Measurements from ENCODE around the gene PSMB7. TPM values are rescaled to one million over a fixed set of nuclear protein-coding genes. Genes with fewer than 3 reads are reported as not detected.

Gene PSMB7
- total RNA-seq, 1 experiment from 2014 or later = 264 TPM

DNA sequence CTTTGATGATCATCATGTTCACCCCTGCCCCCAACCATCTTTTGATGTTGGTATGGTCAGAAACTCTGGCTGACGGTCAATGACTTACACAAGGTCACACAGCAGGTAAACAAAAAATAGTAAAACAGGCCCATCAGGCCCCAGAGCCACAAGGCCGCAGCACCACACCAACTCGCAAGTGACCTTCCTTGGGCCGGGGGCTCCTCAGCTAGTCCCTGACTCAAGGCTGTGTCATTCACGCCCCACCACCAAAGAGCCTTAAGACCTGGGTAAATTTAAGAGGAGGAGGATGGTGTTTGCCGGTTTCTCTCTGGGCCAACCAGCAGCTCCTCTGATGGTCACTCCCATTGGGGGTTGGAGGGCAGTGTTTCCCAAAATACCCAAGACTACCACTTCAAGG lies 55.8 kb downstream of the PSMB7 start:
- H3K27ac Mint-ChIP-seq (ENCODE audit: low read depth, unreplicated experiment) = no peak overlapping the region
- no peaks in the 10 kb centered on the region for H3K27me3 Mint-ChIP-seq (ENCODE audit: insufficient read depth, unreplicated experiment)
- POLR2A ChIA-PET = no interaction called here
- no peak for DNase-seq (ENCODE audit: unreplicated experiment)
- BruUV-seq (replicated peaks) = no TSS peak
- peaks cover 11% of the 10 kb centered on the region for H3K4me1 Mint-ChIP-seq (ENCODE audit: insufficient read depth, unreplicated experiment)
- no peak overlapping the region for H3K4me3 Mint-ChIP-seq (ENCODE audit: unreplicated experiment)
- peaks cover 40% of the 10 kb centered on the region for H3K36me3 Mint-ChIP-seq (ENCODE audit: insufficient read depth, unreplicated experiment)
- H3K9me3 Mint-ChIP-seq (ENCODE audit: unreplicated experiment) = no peaks in the 10 kb centered on the region
- CTCF ChIA-PET = no interaction called here
- TF ChIP-seq CTCF (IDR thresholded peaks at IDR 0.05; ENCODE audit: unreplicated experiment) = no peak
- intact Hi-C loops (cut with micrococcal nuclease) = no loop called here

DNA sequence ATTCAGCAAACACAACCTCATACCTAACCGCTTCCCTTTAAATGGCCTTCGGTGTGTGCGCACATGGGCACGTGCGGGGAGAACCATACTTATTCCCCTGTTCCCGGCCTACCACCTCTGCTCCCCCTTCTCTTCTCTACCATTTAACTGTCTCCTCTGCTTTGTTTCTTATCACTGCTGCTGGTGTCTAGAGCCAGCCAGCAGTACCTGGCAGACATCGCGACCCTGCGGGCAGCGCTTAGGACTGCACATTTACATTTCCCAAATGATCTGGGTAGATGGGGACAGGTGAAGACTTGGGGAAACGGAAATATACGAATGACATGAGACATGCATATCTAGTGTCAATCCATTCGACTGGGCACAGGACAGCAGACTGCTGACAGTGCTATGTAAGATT lies 56.6 kb downstream of the PSMB7 start:
- H3K27ac Mint-ChIP-seq (ENCODE audit: low read depth, unreplicated experiment) = peak overlapping the region; percentile 28
- DNase-seq (ENCODE audit: unreplicated experiment) = no peak

GRCh38 chr9:124357721-124358361 lies 57.4 kb downstream of the PSMB7 start:
- TF ChIP-seq CTCF (IDR thresholded peaks at IDR 0.05; ENCODE audit: unreplicated experiment) = no peak
- POLR2A ChIA-PET = no interaction called here
- H3K27me3 Mint-ChIP-seq (ENCODE audit: insufficient read depth, unreplicated experiment) = no peaks in the 10 kb centered on the region
- CTCF ChIA-PET = no interaction called here
- H3K4me1 Mint-ChIP-seq (ENCODE audit: insufficient read depth, unreplicated experiment) = peaks cover 11% of the 10 kb centered on the region
- H3K4me3 Mint-ChIP-seq (ENCODE audit: unreplicated experiment) = no peak overlapping the region
- no peak for DNase-seq (ENCODE audit: unreplicated experiment)
- H3K36me3 Mint-ChIP-seq (ENCODE audit: insufficient read depth, unreplicated experiment) = peaks cover 43% of the 10 kb centered on the region
- intact Hi-C loops (cut with micrococcal nuclease) = no loop called here
- no TSS peak for BruUV-seq (replicated peaks)
- H3K9me3 Mint-ChIP-seq (ENCODE audit: unreplicated experiment) = no peaks in the 10 kb centered on the region
- peak overlapping the region; percentile 65 for H3K27ac Mint-ChIP-seq (ENCODE audit: low read depth, unreplicated experiment)

More for the DNA sequence above, 56.6 kb downstream of the PSMB7 start:
- Mint-ChIP-seq H3K9me3 (ENCODE audit: unreplicated experiment) (no peaks in the 10 kb centered on the region), H3K4me1 (ENCODE audit: insufficient read depth, unreplicated experiment) (peaks cover 11% of the 10 kb centered on the region), H3K27me3 (ENCODE audit: insufficient read depth, unreplicated experiment) (no peaks in the 10 kb centered on the region), H3K36me3 (ENCODE audit: insufficient read depth, unreplicated experiment) (peaks cover 42% of the 10 kb centered on the region), H3K4me3 (ENCODE audit: unreplicated experiment) (no peak overlapping the region)
- BruUV-seq (replicated peaks) = no TSS peak
- ChIA-PET CTCF (interaction anchor here (0.6 kb wide), 1 partner anchor 524 kb away, joined by 3 read pairs; no protein-coding TSS in a partner anchor), POLR2A (no interaction called here)
- TF ChIP-seq CTCF (IDR thresholded peaks at IDR 0.05; ENCODE audit: unreplicated experiment) = no peak
- intact Hi-C loops (cut with micrococcal nuclease) = no loop called here

DNA sequence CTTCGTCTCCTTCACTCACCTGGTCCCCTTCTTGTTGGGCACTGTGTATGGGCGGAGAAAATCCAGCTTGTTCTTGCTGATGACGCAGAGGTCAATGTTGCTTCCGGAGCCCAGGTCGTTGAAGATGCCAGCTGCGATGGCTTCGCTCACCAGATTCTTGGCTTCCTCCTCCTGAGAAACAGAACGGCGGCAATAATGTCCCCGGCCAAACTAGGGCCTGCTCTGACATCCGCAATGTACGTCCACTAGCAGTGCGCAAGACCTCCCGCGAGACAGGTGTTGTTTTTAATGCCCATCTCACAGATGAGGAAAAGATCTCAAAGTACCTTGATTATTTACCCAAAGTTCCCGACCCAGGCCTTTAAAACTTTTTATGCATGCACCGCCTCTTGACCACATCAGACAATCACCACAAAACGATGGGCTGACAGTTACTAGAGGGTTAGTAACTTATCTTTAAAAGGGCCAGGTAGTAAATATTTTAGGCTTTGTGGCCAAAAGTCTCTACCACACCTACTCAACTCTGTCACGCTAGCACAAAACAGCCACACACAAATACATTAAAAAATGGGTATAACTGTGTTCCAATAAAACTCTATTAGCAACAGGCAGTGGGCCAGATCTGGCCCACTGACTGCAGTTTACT lies 58.4 kb downstream of the PSMB7 start:
- POLR2A ChIA-PET = no interaction called here
- no peak for TF ChIP-seq CTCF (IDR thresholded peaks at IDR 0.05; ENCODE audit: unreplicated experiment)
- peaks cover 11% of the 10 kb centered on the region for H3K4me1 Mint-ChIP-seq (ENCODE audit: insufficient read depth, unreplicated experiment)
- intact Hi-C loops (cut with micrococcal nuclease) = no loop called here
- no TSS peak for BruUV-seq (replicated peaks)
- CTCF ChIA-PET = interaction anchor here (0.6 kb wide), 1 partner anchor 26 kb away, joined by 3 read pairs; no protein-coding TSS in a partner anchor
- H3K36me3 Mint-ChIP-seq (ENCODE audit: insufficient read depth, unreplicated experiment) = peaks cover 48% of the 10 kb centered on the region
- no peak for DNase-seq (ENCODE audit: unreplicated experiment)
- no peak overlapping the region for H3K27ac Mint-ChIP-seq (ENCODE audit: low read depth, unreplicated experiment)
- no peaks in the 10 kb centered on the region for H3K9me3 Mint-ChIP-seq (ENCODE audit: unreplicated experiment)
- no peaks in the 10 kb centered on the region for H3K27me3 Mint-ChIP-seq (ENCODE audit: insufficient read depth, unreplicated experiment)
- H3K4me3 Mint-ChIP-seq (ENCODE audit: unreplicated experiment) = no peak overlapping the region

Data from MCF 10A (cell line).